GM19328 (cell line): ENCODE data around the gene TRO.

ENCODE experiments used
- ATAC-seq: cut with Tn5 transposase; IDR thresholded peaks from one replicate; pipeline ENCODE4 v1.9.1; 2021; ENCODE audit warnings: mild to moderate bottlenecking, moderate library complexity; ENCODE audit not compliant: unreplicated experiment

TRO gene

DNA sequence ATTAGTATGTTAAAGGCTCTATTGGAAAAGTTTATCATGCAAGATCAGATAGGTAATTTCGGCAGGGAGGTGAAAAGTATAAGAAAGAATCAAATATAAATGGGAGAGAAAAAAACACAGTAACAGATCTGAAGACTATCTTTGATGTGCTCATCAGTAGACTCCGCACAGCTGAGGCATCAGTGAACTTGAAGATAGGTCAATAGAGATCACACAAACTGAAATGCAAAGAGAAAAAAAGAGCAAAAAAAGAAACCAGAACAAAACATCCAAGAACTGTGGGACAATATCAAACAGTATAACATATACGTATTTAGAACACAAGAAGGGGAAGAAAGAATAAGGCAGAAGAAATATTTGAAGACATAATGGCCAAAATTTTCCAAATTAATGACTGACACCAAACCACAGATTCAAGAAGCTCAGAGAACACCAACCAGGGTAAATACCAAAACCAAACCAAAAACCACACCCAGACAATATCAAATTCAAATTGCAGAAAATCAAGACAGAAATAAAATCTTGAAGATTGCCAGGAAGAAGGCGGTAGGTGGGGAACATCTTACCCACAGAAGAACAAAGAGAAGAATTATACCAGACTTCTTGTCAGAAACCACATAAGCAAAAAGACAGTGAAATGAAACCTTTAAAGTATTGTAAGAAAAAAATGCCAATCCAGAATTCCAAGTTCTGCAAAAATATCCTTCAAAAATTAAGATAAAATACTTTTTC lies 44.3 kb downstream of the TRO start:
- no peak for ATAC-seq

DNA sequence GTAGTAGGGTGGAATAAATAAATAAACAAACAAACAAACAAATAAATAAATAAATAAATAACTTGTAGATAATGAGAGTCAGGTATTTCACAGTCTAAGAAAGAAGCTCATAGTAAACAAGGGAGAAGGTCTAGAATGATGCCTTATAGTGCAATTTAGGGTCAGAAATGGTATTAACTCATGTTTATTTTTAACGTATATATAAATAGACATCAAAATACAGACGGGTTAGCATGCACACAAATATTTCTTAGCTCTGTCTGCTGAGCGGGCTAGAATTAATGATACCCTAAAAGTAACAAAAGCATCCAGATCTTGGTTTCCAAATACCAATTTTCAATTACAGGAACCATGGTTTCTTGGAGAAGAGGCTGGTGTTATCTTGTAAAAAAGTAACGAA lies 56.8 kb downstream of the TRO start:
- ATAC-seq, result no peak

DNA sequence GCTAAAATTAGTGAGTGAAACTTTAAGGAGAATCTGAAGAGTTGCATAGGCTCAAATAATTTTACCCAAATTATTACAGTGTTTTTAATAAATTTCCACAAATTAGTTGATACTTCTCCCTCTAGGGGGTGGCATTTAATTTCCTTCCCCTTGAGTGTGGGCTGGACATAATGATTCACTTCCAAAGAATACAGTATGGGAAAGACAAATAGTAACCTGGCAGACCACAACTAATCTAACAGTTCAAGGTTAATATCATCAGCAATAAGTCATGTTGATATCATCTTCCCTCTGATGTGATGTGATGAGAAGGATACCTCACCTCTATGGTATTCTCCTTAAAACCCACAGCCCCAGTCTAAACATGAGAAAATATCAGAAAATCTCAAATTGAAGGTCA lies 57.8 kb downstream of the TRO start:
- no peak for ATAC-seq

DNA sequence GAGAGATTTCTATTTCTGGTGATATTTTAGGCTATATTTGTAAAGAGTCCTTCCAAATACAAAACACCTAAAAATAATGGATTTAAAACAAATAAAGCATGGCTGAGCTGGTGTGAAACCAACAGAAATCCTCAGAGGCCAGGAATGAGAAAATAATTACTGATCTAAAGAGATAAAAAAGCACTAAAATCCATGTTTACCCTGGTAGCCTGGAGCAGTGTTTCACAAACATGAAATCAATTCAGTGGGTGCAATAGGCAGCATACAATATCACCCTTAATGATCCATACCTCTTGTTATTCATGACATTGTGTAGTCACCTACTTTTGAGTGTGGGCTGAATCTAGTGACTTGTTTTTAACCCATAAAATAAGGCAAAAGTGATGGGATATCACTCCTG lies 58.8 kb downstream of the TRO start:
- no peak for ATAC-seq

DNA sequence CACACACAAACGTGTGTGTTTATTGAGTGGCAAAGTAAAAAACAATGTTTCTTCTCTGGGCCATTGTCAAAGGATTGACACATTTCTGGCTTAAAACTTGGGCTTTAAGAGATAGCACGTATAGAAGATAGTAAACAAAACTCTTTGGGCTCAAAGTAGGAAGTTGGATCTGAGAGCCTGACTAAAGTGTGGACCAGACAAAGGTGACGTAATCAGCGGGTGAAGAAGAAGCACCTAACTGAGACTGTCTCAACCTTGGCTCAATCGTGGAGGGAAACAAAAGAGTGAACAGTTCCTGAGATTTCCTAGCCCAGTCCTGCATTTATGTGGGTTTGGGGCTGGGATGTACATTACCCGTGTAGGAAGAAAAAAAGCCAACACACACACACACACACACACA lies 59.7 kb downstream of the TRO start:
- ATAC-seq, result no peak
